Transverse colon (tissue), 3 donors: ENCODE measurements around the gene FAM180A.

Experiments used
- POLR2A ChIP-seq: fragments of 450-650 bp; IDR thresholded peaks from one replicate; pipeline ENCODE4 v1.6.1; 2016; ENCODE audit warnings: antibody characterized with exemption, mild to moderate bottlenecking, moderate library complexity
- TF ChIP-seq, protein P1 (sequence below), 5 experiments: fragments of 200-600 bp in 3 of 5; fragments of 450-650 bp in 2 of 5; sonication (generic) in 3 of 5; IDR thresholded peaks; 1 replicate in 2 of 5; 2 replicates in 3 of 5; pipeline ENCODE4 v1.5.1; 2016 to 2017; ENCODE audit warnings: antibody characterized with exemption in 5 of 5, inconsistent platforms in 3 of 5, mild to moderate bottlenecking in 2 of 5, moderate library complexity in 1 of 5

DNA sequence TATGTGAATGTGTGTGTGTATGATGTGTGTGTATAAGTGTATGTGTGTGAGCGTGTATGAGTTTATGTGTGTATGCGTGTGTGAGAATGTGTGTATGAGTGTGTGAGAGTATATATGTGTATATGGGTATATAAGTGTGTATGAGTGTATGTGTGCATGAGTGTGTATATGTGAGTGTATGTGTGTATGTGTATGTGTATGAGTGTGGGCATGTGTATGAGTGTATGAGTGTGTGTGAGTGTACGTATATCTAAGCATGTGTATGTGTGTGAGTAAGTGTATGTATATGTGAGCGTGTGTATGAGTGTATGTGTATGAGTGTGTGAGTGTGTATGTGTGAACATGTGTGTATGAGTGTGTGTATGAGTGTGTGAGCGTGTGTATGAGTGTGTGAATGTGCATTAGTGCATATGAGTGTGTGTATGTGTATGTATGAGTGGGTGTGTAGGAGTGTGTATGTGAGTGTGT lies 33.5 kb downstream of the FAM180A start:
- TF ChIP-seq POLR2A, result no peak
- TF ChIP-seq, protein P1, sequence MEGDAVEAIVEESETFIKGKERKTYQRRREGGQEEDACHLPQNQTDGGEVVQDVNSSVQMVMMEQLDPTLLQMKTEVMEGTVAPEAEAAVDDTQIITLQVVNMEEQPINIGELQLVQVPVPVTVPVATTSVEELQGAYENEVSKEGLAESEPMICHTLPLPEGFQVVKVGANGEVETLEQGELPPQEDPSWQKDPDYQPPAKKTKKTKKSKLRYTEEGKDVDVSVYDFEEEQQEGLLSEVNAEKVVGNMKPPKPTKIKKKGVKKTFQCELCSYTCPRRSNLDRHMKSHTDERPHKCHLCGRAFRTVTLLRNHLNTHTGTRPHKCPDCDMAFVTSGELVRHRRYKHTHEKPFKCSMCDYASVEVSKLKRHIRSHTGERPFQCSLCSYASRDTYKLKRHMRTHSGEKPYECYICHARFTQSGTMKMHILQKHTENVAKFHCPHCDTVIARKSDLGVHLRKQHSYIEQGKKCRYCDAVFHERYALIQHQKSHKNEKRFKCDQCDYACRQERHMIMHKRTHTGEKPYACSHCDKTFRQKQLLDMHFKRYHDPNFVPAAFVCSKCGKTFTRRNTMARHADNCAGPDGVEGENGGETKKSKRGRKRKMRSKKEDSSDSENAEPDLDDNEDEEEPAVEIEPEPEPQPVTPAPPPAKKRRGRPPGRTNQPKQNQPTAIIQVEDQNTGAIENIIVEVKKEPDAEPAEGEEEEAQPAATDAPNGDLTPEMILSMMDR (IDR thresholded peaks at IDR 0.05), result no peak
